Epithelial cell of esophagus (primary cell): Measurements from ENCODE around the gene CLDND2.

Experiments used
- DNase-seq: peaks from one replicate; pipeline ENCODE4 v3.0.0; 2010; ENCODE audit warnings: low read depth
- H3K4me3 ChIP-seq: 2 replicates; pipeline ENCODE4 v1.5.1; 2011; ENCODE audit warnings: mild to moderate bottlenecking, low read length, control low read depth
- TF ChIP-seq, protein P1 (sequence below): IDR thresholded peaks from 2 replicates; pipeline ENCODE4 v1.5.1; 2011; ENCODE audit warnings: low read depth, mild to moderate bottlenecking, low read length, control low read depth, inconsistent platforms; ENCODE audit not compliant: insufficient read depth; ENCODE audit errors: missing control alignments

Gene CLDND2

DNA sequence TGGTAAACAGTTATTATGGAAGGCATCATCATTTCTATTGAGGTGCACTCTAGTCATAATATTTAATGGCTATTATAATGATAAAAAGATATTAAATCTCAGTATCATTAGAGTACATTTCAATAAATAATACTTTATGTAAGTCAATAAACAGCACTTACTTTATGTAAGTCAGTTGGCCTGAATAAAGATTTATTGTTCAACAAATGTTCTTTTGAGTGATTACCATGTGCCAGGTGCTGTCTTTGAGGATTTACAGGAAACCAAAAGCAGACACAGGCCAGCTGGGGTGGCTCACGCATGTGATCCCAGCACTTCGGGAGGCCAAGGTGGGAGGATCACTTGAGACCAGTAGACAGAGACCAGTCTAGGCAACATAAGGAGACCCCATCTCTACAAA lies 8.6 kb upstream of the CLDND2 start:
- DNase-seq = no peak
- H3K4me3 ChIP-seq = no peak overlapping the region
- TF ChIP-seq, protein P1, sequence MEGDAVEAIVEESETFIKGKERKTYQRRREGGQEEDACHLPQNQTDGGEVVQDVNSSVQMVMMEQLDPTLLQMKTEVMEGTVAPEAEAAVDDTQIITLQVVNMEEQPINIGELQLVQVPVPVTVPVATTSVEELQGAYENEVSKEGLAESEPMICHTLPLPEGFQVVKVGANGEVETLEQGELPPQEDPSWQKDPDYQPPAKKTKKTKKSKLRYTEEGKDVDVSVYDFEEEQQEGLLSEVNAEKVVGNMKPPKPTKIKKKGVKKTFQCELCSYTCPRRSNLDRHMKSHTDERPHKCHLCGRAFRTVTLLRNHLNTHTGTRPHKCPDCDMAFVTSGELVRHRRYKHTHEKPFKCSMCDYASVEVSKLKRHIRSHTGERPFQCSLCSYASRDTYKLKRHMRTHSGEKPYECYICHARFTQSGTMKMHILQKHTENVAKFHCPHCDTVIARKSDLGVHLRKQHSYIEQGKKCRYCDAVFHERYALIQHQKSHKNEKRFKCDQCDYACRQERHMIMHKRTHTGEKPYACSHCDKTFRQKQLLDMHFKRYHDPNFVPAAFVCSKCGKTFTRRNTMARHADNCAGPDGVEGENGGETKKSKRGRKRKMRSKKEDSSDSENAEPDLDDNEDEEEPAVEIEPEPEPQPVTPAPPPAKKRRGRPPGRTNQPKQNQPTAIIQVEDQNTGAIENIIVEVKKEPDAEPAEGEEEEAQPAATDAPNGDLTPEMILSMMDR = no peak

DNA sequence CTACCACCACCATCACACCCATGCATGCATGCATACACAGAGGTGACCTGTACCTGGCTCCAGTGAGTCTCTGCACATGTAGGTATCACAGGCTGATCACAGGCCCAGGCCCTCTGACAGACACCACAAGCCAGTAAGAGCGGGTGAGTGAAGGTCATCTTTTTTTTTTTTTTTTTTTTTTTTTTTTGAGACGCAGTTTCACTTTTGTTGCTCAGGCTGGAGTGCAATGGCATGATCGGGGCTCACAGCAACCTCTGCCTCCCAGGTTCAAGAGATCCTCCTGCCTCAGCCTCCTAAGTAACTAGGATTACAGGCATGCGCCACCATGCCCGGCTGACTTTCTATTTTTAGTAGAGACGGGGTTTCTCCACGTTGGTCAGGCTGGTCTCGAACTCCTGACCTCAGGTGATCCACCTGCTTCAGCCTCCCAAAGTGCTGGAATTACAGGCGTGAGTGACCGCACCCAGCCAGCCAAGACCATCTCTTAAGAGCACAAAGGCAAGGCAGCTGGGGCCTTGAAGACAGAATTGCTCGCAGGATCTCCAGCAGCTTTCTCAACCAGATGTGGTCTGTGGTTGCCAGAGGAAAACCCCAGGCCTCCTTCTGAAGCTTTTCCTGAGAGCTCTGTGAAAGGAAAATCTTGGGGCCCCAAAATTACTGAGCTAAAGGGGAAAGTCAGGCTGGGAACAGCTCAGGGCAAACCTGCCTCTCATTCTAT lies 6.9 kb upstream of the CLDND2 start:
- no peak overlapping the region for H3K4me3 ChIP-seq
- no peak for DNase-seq
- TF ChIP-seq, protein P1 = no peak

DNA sequence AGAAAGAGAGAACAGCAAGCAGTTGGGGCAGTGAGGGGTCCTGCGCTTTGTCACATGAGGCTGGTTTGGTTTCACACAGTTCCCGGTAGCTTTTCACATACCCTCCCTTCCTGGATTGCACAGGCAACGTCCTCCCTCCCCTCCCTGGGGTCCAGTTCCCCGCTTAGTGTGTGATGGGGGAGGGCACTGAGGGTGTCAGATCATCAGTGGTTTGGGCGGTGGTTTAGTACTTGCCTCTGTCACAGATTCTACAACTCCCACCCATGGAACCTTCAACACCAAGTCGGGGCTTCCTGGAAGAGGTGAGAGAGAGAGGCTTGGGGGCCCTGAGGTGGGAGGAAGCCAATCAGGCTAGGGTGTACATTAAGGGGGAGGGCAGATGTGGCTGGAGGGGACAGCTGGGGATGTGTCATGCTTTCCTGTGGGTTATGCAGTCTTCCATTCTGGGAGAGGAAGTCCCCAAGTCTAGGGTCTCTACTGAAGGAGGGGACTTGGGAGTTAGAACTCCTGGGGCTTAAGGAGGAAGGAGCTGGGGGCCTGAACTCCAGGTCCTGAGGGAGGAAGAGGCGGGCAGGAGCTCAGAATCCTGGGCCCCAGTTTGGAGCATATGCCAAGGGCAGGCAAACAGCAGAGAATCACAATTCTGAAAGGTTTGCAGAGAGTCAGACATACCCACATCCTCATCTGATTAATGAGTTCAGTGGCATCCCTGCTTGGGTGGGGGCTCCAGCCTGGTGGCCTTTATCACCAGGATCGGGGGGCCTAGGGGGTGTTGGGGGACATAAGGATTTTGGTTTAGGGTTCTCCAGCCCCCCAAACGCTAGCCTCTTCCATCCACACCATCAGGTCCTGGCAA lies 4.1 kb upstream of the CLDND2 start, which contains the start of gene NKG7:
TSS of gene NKG7 (minus strand) at position 6 of the 856 bp plus-strand sequence. CDS start 119 bp downstream, outside the sequence.
- TF ChIP-seq, protein P1 = no peak
- no peak for DNase-seq
- no peak within 1 kb of the TSS for H3K4me3 ChIP-seq

- TF ChIP-seq, protein P1 = no peak
- DNase-seq = no peak
- no peak overlapping the region for H3K4me3 ChIP-seq
These were observed 3.3 kb upstream of the CLDND2 start for GRCh38 chr19:51372021-51372648.

- no peak overlapping the region for H3K4me3 ChIP-seq
- TF ChIP-seq, protein P1 = no peak
- no peak for DNase-seq
These were observed 2.4 kb upstream of the CLDND2 start for GRCh38 chr19:51371186-51371690.

DNA sequence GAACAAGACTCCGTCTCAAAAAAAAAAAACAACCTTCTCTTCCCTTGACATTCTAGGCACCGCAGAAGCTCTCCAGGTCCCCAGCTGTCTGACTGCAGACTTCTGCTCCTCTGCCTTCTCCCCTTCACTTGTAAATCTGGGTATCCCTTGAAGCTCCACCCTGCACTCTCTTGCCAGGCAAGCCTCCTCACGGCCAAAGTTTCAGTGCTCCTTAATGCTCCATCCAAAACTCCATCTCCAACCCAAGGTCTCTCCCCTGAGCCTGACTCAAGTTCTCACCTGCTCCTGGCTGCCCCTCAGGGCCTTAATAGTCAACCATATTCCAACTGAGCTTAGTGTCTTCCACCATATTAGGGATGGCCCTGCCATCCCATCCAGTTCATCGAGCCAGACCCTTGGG lies 1.4 kb upstream of the CLDND2 start:
- TF ChIP-seq, protein P1 = no peak
- DNase-seq = no peak
- H3K4me3 ChIP-seq = no peak overlapping the region
